ENCODE measurements around the gene HEXA. TPM values are rescaled to one million over a fixed set of nuclear protein-coding genes. Genes with fewer than 3 reads are reported as not detected.
A peak's percentile ranks its signal among the peaks of the same experiment; 100 is the strongest.

HEXA gene
- polyA plus RNA-seq, 1 donor (not counting 4 experiments of a cell fraction or from before 2014, with no cell fraction given) = 53.5 TPM

DNA sequence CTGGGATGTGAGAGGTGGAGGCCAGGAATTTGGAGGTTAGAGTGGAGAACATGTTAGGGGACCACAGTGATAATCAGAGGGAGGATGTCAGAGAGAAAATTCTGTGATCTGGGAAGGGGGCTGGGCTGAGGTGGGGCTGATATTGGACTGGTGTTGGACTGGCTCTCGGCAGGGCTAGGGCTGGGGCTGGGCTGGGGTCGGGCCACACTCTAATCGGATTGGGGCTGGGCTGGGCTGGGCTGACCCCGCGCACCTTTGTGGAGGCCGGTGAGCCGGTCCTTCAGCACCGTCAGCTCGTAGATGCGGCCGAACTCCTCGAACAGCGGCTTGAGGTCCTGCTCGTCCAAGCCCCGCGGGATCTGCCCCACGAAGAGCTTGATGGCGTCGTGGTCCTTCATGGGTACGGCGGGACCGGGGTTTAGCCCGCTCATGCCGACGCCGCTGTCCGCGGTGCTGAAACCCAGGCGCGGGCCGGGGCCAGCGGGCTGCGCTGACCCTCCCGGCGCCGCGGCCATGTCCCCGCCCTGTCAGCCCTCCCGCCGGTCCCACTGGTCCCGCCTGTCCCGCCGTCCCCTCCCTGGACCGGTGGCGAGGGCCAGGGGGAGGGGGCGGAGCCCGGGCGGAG is 56.3 kb downstream of the HEXA start:
- H3K27ac ChIP-seq (ENCODE audit: control insufficient read depth, insufficient read depth, low read length) = no peak overlapping the region
- no peaks in the 10 kb centered on the region for H3K36me3 ChIP-seq (ENCODE audit: control insufficient read depth in 2 of 2, extremely low read depth in 1 of 2, insufficient read depth in 2 of 2, low read length in 2 of 2)
- peaks cover 12% of the 10 kb centered on the region for H3K27me3 ChIP-seq (ENCODE audit: control insufficient read depth, extremely low read depth, insufficient read depth, low read length)
- no peaks in the 10 kb centered on the region for H3K9me1 ChIP-seq (ENCODE audit: control insufficient read depth, extremely low read depth, insufficient read depth, low read length)
- no peak overlapping the region for H3K9ac ChIP-seq (ENCODE audit: control insufficient read depth, extremely low read depth, insufficient read depth, low read length)
- H3K9me3 ChIP-seq (ENCODE audit: control insufficient read depth, low read depth, low read length) = no peaks in the 10 kb centered on the region
- dilution Hi-C loops (cut with MboI; ENCODE audit: extremely low pct_ligation_motif_present, low sequenced_read_pairs) = no loop called here
- FAIRE-seq (no peak), DNase-seq (ENCODE audit: low read depth, low spot score) (no peak)
- no peaks in the 10 kb centered on the region for H3K79me2 ChIP-seq (ENCODE audit: control insufficient read depth, insufficient read depth, low read length)
- H2AFZ ChIP-seq (ENCODE audit: control insufficient read depth, low read length) = no peak overlapping the region
- TF ChIP-seq, protein P1, sequence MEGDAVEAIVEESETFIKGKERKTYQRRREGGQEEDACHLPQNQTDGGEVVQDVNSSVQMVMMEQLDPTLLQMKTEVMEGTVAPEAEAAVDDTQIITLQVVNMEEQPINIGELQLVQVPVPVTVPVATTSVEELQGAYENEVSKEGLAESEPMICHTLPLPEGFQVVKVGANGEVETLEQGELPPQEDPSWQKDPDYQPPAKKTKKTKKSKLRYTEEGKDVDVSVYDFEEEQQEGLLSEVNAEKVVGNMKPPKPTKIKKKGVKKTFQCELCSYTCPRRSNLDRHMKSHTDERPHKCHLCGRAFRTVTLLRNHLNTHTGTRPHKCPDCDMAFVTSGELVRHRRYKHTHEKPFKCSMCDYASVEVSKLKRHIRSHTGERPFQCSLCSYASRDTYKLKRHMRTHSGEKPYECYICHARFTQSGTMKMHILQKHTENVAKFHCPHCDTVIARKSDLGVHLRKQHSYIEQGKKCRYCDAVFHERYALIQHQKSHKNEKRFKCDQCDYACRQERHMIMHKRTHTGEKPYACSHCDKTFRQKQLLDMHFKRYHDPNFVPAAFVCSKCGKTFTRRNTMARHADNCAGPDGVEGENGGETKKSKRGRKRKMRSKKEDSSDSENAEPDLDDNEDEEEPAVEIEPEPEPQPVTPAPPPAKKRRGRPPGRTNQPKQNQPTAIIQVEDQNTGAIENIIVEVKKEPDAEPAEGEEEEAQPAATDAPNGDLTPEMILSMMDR (optimal IDR thresholded peaks at IDR 0.05 in 1 of 3, IDR thresholded peaks at IDR 0.05 in 1 of 3, conservative IDR thresholded peaks at IDR 0.05 in 1 of 3; ENCODE audit: extremely low read depth in 1 of 3, insufficient read depth in 2 of 3, low read length in 3 of 3) = no peak
- no peak for TF ChIP-seq EZH2 (IDR thresholded peaks at IDR 0.05; ENCODE audit: low read length)
- no peak overlapping the region for H3K4me2 ChIP-seq (ENCODE audit: control insufficient read depth, extremely low read depth, insufficient read depth, low read depth, low read length)
- H3K4me3 ChIP-seq (ENCODE audit: control insufficient read depth in 2 of 3, extremely low read depth in 1 of 3, insufficient read depth in 2 of 3, low read depth in 1 of 3, low read length in 3 of 3) = peak overlapping the region in 1 of 3 experiments; percentile 46
- H3K4me1 ChIP-seq (ENCODE audit: control insufficient read depth, extremely low read depth, insufficient read depth, low read length) = peaks cover 6% of the 10 kb centered on the region
- H4K20me1 ChIP-seq (ENCODE audit: control insufficient read depth, extremely low read depth, insufficient read depth, low read length) = no peaks in the 10 kb centered on the region

DNA sequence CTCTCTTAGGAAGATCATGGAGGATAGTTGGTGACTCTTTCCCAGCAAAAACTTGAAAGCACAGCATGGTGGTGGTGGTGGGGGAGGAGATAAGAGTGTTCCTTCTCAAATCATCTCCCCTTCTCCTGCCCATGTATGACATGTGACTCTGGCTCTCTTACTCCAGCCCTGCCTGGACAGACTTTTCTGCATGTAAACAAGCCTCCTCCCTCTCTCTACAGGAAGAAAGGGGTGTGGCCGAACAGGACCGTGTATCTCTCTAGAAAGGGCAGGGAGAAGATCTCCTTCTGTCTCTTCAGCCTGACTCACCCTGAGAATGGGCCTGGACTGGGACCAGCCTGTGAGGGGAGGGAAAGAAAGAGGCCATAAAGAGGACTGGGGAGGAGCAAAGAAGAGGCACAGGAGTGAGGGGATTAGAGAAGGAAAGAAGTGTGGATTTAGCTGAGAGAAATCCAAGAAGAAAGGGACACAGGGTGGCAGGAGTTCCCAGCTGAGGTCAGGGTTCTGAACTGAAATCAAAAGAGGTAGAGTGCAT is 57.3 kb downstream of the HEXA start:
- dilution Hi-C loops (cut with MboI; ENCODE audit: extremely low pct_ligation_motif_present, low sequenced_read_pairs) = no loop called here
- Histone ChIP-seq H3K27me3 (ENCODE audit: control insufficient read depth, extremely low read depth, insufficient read depth, low read length) (peaks cover 12% of the 10 kb centered on the region), H3K36me3 (ENCODE audit: control insufficient read depth in 2 of 2, extremely low read depth in 1 of 2, insufficient read depth in 2 of 2, low read length in 2 of 2) (no peaks in the 10 kb centered on the region), H3K4me3 (ENCODE audit: control insufficient read depth in 2 of 3, extremely low read depth in 1 of 3, insufficient read depth in 2 of 3, low read depth in 1 of 3, low read length in 3 of 3) (no peak overlapping the region), H3K9ac (ENCODE audit: control insufficient read depth, extremely low read depth, insufficient read depth, low read length) (no peak overlapping the region), H3K4me1 (ENCODE audit: control insufficient read depth, extremely low read depth, insufficient read depth, low read length) (peaks cover 6% of the 10 kb centered on the region), H3K4me2 (ENCODE audit: control insufficient read depth, extremely low read depth, insufficient read depth, low read depth, low read length) (no peak overlapping the region), H3K9me3 (ENCODE audit: control insufficient read depth, low read depth, low read length) (no peaks in the 10 kb centered on the region), H2AFZ (ENCODE audit: control insufficient read depth, low read length) (no peak overlapping the region), H3K27ac (ENCODE audit: control insufficient read depth, insufficient read depth, low read length) (no peak overlapping the region), H3K9me1 (ENCODE audit: control insufficient read depth, extremely low read depth, insufficient read depth, low read length) (no peaks in the 10 kb centered on the region), H4K20me1 (ENCODE audit: control insufficient read depth, extremely low read depth, insufficient read depth, low read length) (no peaks in the 10 kb centered on the region), H3K79me2 (ENCODE audit: control insufficient read depth, insufficient read depth, low read length) (no peaks in the 10 kb centered on the region)
- FAIRE-seq (no peak), DNase-seq (ENCODE audit: low read depth, low spot score) (no peak)
- TF ChIP-seq, protein P1 (optimal IDR thresholded peaks at IDR 0.05 in 1 of 3, IDR thresholded peaks at IDR 0.05 in 1 of 3, conservative IDR thresholded peaks at IDR 0.05 in 1 of 3; ENCODE audit: extremely low read depth in 1 of 3, insufficient read depth in 2 of 3, low read length in 3 of 3) = no peak
- no peak for TF ChIP-seq EZH2 (IDR thresholded peaks at IDR 0.05; ENCODE audit: low read length)

Measured in keratinocyte (primary cell).